Measurements from ENCODE around the gene HDAC4. TPM values are rescaled to one million over a fixed set of nuclear protein-coding genes. Genes with fewer than 3 reads are reported as not detected.
"Not testable (repeated sequence)": the region's sequence is repeated elsewhere in the genome, so short reads cannot be mapped to it uniquely, and the experiment has no call there.

Gene HDAC4
- total RNA-seq, 4 donors from 2014 or later: 30.2 to 103 (median 51.7) TPM

DNA sequence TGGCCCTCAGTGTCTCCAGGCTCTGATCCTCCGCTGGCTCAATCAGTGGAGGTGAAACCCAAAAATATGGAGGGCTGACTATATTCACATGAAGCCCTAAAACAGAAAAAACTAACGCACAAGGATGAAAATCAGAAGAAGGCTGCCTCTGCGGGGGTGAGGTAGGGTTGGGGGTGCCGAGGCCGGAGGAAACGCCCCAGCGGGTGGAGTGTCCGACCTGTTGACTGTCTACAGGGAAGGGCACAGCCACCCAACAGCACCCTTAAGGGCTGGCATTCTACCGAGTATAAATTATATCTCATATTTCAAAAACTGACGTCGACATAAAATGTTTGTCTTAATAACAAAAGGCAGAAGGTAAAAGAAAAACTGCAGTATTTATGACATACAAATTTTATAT lies 223.5 kb downstream of the HDAC4 start:
- TF ChIP-seq CTCF (IDR thresholded peaks at IDR 0.05): no peak
- no peak for DNase-seq (ENCODE audit: low spot score)
- ATAC-seq (ENCODE audit: low FRiP score): no peak

DNA sequence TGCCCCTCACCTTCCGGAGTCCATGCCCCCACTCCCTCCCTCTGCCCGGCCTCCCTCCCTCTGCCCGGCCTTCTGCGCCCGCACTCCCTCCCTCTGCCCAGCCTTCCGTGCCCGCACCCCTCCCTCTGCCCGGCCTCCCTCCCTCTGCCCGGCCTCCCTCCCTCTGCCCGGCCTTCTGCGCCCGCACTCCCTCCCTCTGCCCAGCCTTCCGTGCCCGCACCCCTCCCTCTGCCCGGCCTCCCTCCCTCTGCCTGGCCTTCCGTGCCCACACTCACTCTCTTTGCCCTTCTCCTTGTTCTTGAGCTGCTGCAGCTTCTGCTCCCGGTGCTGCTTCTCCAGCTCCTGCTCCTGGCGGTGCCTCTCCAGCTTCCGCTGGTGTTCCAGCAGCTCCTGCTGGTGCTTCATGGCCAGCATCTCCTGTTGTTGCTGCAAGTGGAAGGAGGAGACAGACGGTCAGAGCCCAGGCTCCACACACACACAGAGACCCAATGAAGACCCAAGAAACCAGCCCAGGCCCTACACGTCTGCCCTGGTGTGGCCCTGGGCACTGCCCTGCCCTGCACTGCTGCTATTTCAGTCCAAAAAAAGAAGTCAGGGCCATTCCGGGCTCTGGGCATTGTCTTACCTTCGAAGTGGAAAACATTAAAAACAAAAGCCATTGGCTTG lies 224.5 kb downstream of the HDAC4 start:
- not testable (repeated sequence) for DNase-seq (ENCODE audit: low spot score); ATAC-seq (ENCODE audit: low FRiP score)

- no peak for DNase-seq (ENCODE audit: low spot score)
- no peak for TF ChIP-seq CTCF (IDR thresholded peaks at IDR 0.05)
- ATAC-seq (ENCODE audit: low FRiP score): no peak
These were observed 225.6 kb downstream of the HDAC4 start for GRCh38 chr2:239175181-239175580.

- no peak for ATAC-seq (ENCODE audit: low FRiP score)
- no peak for TF ChIP-seq CTCF (IDR thresholded peaks at IDR 0.05)
These were observed 227.5 kb downstream of the HDAC4 start for GRCh38 chr2:239173301-239173700.

GRCh38 chr2:239171643-239172042 lies 229.2 kb downstream of the HDAC4 start:
- no peak for TF ChIP-seq CTCF (IDR thresholded peaks at IDR 0.05)
- no peak for DNase-seq (ENCODE audit: low spot score)
- ATAC-seq (ENCODE audit: low FRiP score): no peak

More at GRCh38 chr2:239173301-239173700, 227.5 kb downstream of the HDAC4 start:
- no peak for DNase-seq (ENCODE audit: low spot score)

- DNase-seq (ENCODE audit: low spot score) (no peak), ATAC-seq (ENCODE audit: low FRiP score) (peak; percentile 35)
- no peak for TF ChIP-seq CTCF (IDR thresholded peaks at IDR 0.05)
These were observed 231.3 kb downstream of the HDAC4 start for GRCh38 chr2:239169311-239170048.

GRCh38 chr2:239168575-239168974 lies 232.2 kb downstream of the HDAC4 start:
- DNase-seq (ENCODE audit: low spot score) (no peak), ATAC-seq (ENCODE audit: low FRiP score) (no peak)

More at GRCh38 chr2:239168575-239168974, 232.2 kb downstream of the HDAC4 start:
- no peak for TF ChIP-seq CTCF (IDR thresholded peaks at IDR 0.05)
